ENCODE data around the gene PERM1. TPM values are rescaled to one million over a fixed set of nuclear protein-coding genes. Genes with fewer than 3 reads are reported as not detected.
A peak's percentile ranks its signal among the peaks of the same experiment; 100 is the strongest.

Gene PERM1
- total and polyA plus RNA-seq, 9 of the 15 experiments (the other 6 are each of a cell fraction or from before 2014, with no cell fraction given) = not detected

DNA sequence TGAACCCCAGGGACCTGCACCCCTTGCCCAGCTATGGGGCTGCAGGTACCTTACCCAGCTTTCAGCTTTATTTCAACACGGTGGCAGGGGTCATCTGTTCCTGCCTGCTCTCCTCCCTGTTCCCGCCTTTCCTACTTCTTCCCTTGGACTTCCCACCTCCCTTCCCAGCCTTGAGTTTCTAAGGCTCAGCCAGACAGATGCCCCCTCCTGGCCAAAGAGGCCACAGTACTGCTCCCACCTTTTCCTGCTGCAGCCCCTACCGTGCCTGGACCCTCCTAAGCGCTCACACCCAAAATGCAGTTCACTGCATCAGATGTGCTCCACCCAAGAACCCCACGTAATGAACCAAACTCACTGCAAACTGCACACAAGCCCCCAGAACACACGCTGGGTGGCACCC, 30.5 kb downstream of the PERM1 start:
- H3K9me1 ChIP-seq (ENCODE audit: control insufficient read depth, insufficient read depth, low read length) = no peaks in the 10 kb centered on the region
- ATAC-seq = peak; percentile 18; the same call in 1 of the 3 replicates
- no TSS peak for BruUV-seq (replicated peaks)
- DNase-seq (ENCODE audit: extremely low read depth in 1 of 4, low spot score in 3 of 4) = no peak
- H3K27me3 ChIP-seq (ENCODE audit: control insufficient read depth in 2 of 2, insufficient read depth in 2 of 2, low read length in 2 of 2) = no peaks in the 10 kb centered on the region
- H3K4me3 ChIP-seq = no peak overlapping the region
- WGBS (ENCODE audit: insufficient coverage, low coverage, missing lambda C conversion rate) = 85% methylated on average over 6 of the region's 6 CpGs
- H3K4me2 ChIP-seq (ENCODE audit: insufficient read depth, low read length) = no peak overlapping the region
- TF ChIP-seq PPARD (CRISPR knock-in tag; IDR thresholded peaks at IDR 0.05) (no peak), ZEB2 (IDR thresholded peaks at IDR 0.05) (no peak), NR1H2 (CRISPR knock-in tag; IDR thresholded peaks at IDR 0.05) (no peak), ZNF830 (CRISPR knock-in tag; IDR thresholded peaks at IDR 0.05) (no peak), CTCF (IDR thresholded peaks at IDR 0.05 in 2 of 3, conservative IDR thresholded peaks at IDR 0.05 in 1 of 3; ENCODE audit: insufficient read depth in 2 of 3, low read depth in 1 of 3, low read length in 3 of 3) (peak in 2 of 3 experiments; percentile 21 to 24; a peak in 1 of 6 replicates), ESRRB (CRISPR knock-in tag; IDR thresholded peaks at IDR 0.05; ENCODE audit: borderline replicate concordance) (no peak), ZBTB17 (CRISPR knock-in tag; IDR thresholded peaks at IDR 0.05) (no peak)
- TF ChIP-seq, protein P1, sequence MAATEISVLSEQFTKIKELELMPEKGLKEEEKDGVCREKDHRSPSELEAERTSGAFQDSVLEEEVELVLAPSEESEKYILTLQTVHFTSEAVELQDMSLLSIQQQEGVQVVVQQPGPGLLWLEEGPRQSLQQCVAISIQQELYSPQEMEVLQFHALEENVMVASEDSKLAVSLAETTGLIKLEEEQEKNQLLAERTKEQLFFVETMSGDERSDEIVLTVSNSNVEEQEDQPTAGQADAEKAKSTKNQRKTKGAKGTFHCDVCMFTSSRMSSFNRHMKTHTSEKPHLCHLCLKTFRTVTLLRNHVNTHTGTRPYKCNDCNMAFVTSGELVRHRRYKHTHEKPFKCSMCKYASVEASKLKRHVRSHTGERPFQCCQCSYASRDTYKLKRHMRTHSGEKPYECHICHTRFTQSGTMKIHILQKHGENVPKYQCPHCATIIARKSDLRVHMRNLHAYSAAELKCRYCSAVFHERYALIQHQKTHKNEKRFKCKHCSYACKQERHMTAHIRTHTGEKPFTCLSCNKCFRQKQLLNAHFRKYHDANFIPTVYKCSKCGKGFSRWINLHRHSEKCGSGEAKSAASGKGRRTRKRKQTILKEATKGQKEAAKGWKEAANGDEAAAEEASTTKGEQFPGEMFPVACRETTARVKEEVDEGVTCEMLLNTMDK (IDR thresholded peaks at IDR 0.05; ENCODE audit: borderline replicate concordance, insufficient read depth, low read depth, low read length, poor library complexity, severe bottlenecking) = peak; percentile 10
- no peaks in the 10 kb centered on the region for H3K9me3 ChIP-seq (replicated peaks; ENCODE audit: control insufficient read depth, insufficient read depth, low read depth, low read length)
- CTCF ChIA-PET (ENCODE audit: low intra/inter-chr PET ratio) = no interaction called here
- POLR2A ChIA-PET = interaction anchor here (1.0 to 1.4 kb wide), 2 partner anchors 10 to 13 kb away, joined by 4 to 11 read pairs; no protein-coding TSS in a partner anchor
- no peak for FAIRE-seq
- H4K20me1 ChIP-seq (replicated peaks; ENCODE audit: control insufficient read depth, insufficient read depth, low read length) = peaks cover 10% of the 10 kb centered on the region
- peaks cover 100% of the 10 kb centered on the region for H3K36me3 ChIP-seq (ENCODE audit: control insufficient read depth, insufficient read depth, low read length)
- no peak overlapping the region for H2AFZ ChIP-seq (ENCODE audit: low read depth, low read length)
- intact Hi-C loops (cut with micrococcal nuclease) (no loop called here), in situ Hi-C loops (cut with MboI) (no loop called here)
- peaks cover 0 to 45% of the 10 kb centered on the region in 2 experiments; a peak in 1 of 5 replicates for H3K4me1 ChIP-seq (replicated peaks in 1 of 2; ENCODE audit: control insufficient read depth in 2 of 2, insufficient read depth in 2 of 2, low read length in 2 of 2)
- peak overlapping the region in 1 of 2 experiments; percentile 20; a peak in 1 of 4 replicates for H3K9ac ChIP-seq (ENCODE audit: insufficient read depth in 1 of 2, low read depth in 2 of 2, low read length in 2 of 2)
- H3K27ac ChIP-seq (ENCODE audit: extremely low read depth, low read depth, low read length) = no peak overlapping the region
- H3K79me2 ChIP-seq (ENCODE audit: control insufficient read depth, insufficient read depth, low read length) = peaks cover 10% of the 10 kb centered on the region; the same call in 2 of the 3 replicates

Data from K562 (cell line).